CD14-positive monocyte (primary cell): ENCODE measurements around the gene ZBED6. TPM values are rescaled to one million over a fixed set of nuclear protein-coding genes. Genes with fewer than 3 reads are reported as not detected.

Source experiments
- DNase-seq, 3 donors: peaks; one replicate each; pipeline ENCODE4 v3.0.0-alpha.2; 2011 to 2022
- H2AFZ ChIP-seq: 2 replicates; pipeline ENCODE4 v1.6.0; 2012; ENCODE audit warnings: mild to moderate bottlenecking, low read depth, low read length, inconsistent platforms; ENCODE audit not compliant: insufficient read depth, poor library complexity, severe bottlenecking
- H3K27ac ChIP-seq, 2 donors: 1 replicate in 1 of 2; 2 replicates in 1 of 2; pipeline ENCODE4 v1.5.1; 2012 to 2013; ENCODE audit warnings: low read length in 2 of 2, control low read depth in 1 of 2, inconsistent platforms in 1 of 2, low read depth in 1 of 2, mild to moderate bottlenecking in 1 of 2
- H3K27me3 ChIP-seq, 2 donors: one replicate each; pipeline versions ENCODE4 v1.6.0 to v1.6.1; 2011 to 2013; ENCODE audit warnings: low read length in 2 of 2; ENCODE audit not compliant: control insufficient read depth in 2 of 2, insufficient read depth in 2 of 2
- H3K36me3 ChIP-seq, 2 donors: replicated peaks in 1 of 2; 1 replicate in 1 of 2; 2 replicates in 1 of 2; pipeline versions ENCODE4 v1.5.1 to v1.6.1; 2012 to 2013; ENCODE audit warnings: low read length in 2 of 2, control low read depth in 1 of 2, inconsistent platforms in 1 of 2, mild to moderate bottlenecking in 1 of 2; ENCODE audit not compliant: insufficient read depth in 2 of 2, control insufficient read depth in 1 of 2
- H3K4me1 ChIP-seq, 2 donors: 1 replicate in 1 of 2; 2 replicates in 1 of 2; pipeline versions ENCODE4 v1.5.1 to v1.6.1; 2012 to 2013; ENCODE audit warnings: low read length in 2 of 2, control low read depth in 1 of 2, inconsistent platforms in 1 of 2, mild to moderate bottlenecking in 1 of 2, moderate library complexity in 1 of 2; ENCODE audit not compliant: insufficient read depth in 2 of 2, control insufficient read depth in 1 of 2
- H3K4me2 ChIP-seq: replicated peaks from 2 replicates; pipeline ENCODE3; 2012; ENCODE audit warnings: low read length, moderate library complexity, mild to moderate bottlenecking; ENCODE audit not compliant: poor library complexity, severe bottlenecking; ENCODE audit errors: extremely low read depth
- H3K4me3 ChIP-seq, 3 experiments: fragments of 200-600 bp in 1 of 3; sonication (generic) in 1 of 3; replicated peaks in 1 of 3; 1 replicate in 2 of 3; 2 replicates in 1 of 3; pipeline ENCODE4 v1.5.1; 2011 to 2013; ENCODE audit warnings: low read length in 3 of 3, mild to moderate bottlenecking in 3 of 3, control low read depth in 2 of 3, low read depth in 2 of 3, inconsistent platforms in 1 of 3, moderate library complexity in 1 of 3
- H3K79me2 ChIP-seq: 2 replicates; pipeline ENCODE4 v1.6.0; 2012; ENCODE audit warnings: mild to moderate bottlenecking, control low read depth, inconsistent platforms, low read length, moderate library complexity; ENCODE audit not compliant: insufficient read depth
- H3K9ac ChIP-seq: 2 replicates; pipeline ENCODE4 v1.6.0; 2017; ENCODE audit warnings: low read length, mild to moderate bottlenecking; ENCODE audit not compliant: insufficient read depth, poor library complexity, severe bottlenecking
- H3K9me3 ChIP-seq, 2 donors: replicated peaks in 1 of 2; 1 replicate in 1 of 2; 2 replicates in 1 of 2; pipeline versions ENCODE4 v1.5.1 to v1.6.1; 2012 to 2013; ENCODE audit warnings: low read length in 2 of 2, control low read depth in 1 of 2; ENCODE audit not compliant: control insufficient read depth in 1 of 2, insufficient read depth in 1 of 2
- H4K20me1 ChIP-seq: 2 replicates; pipeline ENCODE4 v1.6.0; 2012; ENCODE audit warnings: mild to moderate bottlenecking, low read length, control low read depth, moderate library complexity; ENCODE audit not compliant: insufficient read depth
- H3K27ac Mint-ChIP-seq, 7 donors: one replicate each; pipeline ENCODE4 v1.8.0; 2020; ENCODE audit warnings: mild to moderate bottlenecking in 7 of 7, mixed read lengths in 7 of 7, moderate library complexity in 6 of 7, inconsistent platforms in 2 of 7
- H3K27me3 Mint-ChIP-seq, 3 donors: one replicate each; pipeline ENCODE4 v1.8.0; 2021 to 2022; ENCODE audit warnings: low read depth in 3 of 3, mild to moderate bottlenecking in 3 of 3, mixed read lengths in 3 of 3, moderate library complexity in 3 of 3, inconsistent platforms in 1 of 3
- H3K36me3 Mint-ChIP-seq, 2 donors: one replicate each; pipeline ENCODE4 v1.8.0; 2020; ENCODE audit warnings: mixed read lengths in 2 of 2, inconsistent platforms in 1 of 2, mild to moderate bottlenecking in 1 of 2
- H3K4me1 Mint-ChIP-seq: one replicate; pipeline ENCODE4 v1.8.0; 2020; ENCODE audit warnings: mild to moderate bottlenecking, mixed read lengths
- H3K4me3 Mint-ChIP-seq, 2 donors: one replicate each; pipeline ENCODE4 v1.8.0; 2020; ENCODE audit warnings: mild to moderate bottlenecking in 2 of 2, mixed read lengths in 2 of 2, moderate library complexity in 1 of 2
- H3K9me3 Mint-ChIP-seq, 7 donors: one replicate each; pipeline ENCODE4 v1.8.0; 2020 to 2022; ENCODE audit warnings: mixed read lengths in 7 of 7, mild to moderate bottlenecking in 6 of 7, moderate library complexity in 6 of 7, inconsistent platforms in 2 of 7
- CTCF ChIP-seq: fragments of 200-600 bp; IDR thresholded peaks from one replicate; pipeline ENCODE4 v1.8.0; 2022; ENCODE audit warnings: antibody characterized with exemption, mild to moderate bottlenecking
- WGBS: methylation state at CpG from one replicate; pipeline ENCODE4 v1.1.5; 2013; ENCODE audit warnings: missing lambda C conversion rate; ENCODE audit not compliant: insufficient coverage; 5-methylcytosine and 5-hydroxymethylcytosine counted together
- intact Hi-C, 2 donors: fragments of 100-400 bp; cut with micrococcal nuclease; formaldehyde crosslinking; loops; one replicate each; pipeline versions ENCODE4 v1.15.0 to v1.15.1; 2023
- polyA plus RNA-seq, 3 donors: library from polyadenylated mRNA; depleted of rRNA in 1 of 3; unstranded in 2 of 3; stranded (reverse) in 1 of 3; fragments of 300-500 nt in 2 of 3; fragments of >200 nt in 1 of 3; fragmentation: Illumina TruSeq in 2 of 3; gene quantifications; 1 replicate in 2 of 3; 2 replicates in 1 of 3; pipeline ENCODE4 v1.2.3, GENCODE V29; 2012 to 2021
- small RNA-seq: library from RNA; depleted of rRNA; stranded (forward); fragments of <200 nt; gene quantifications from one replicate; pipeline ENCODE3, GENCODE V24; 2012; ENCODE audit warnings: low read depth; ENCODE audit not compliant: insufficient read length

The ZBED6 gene
- polyA plus RNA-seq, 3 donors: 0.56 to 2.2 (median 1.00) TPM

GRCh38 chr1:203843435-203843834 is 48.0 kb downstream of the ZBED6 start:
- peaks cover 69 to 86% of the 10 kb centered on the region in 2 donors for H3K36me3 ChIP-seq
- no peaks in the 10 kb centered on the region for H3K27me3 ChIP-seq
- Mint-ChIP-seq H3K4me1 (no peaks in the 10 kb centered on the region), H3K9me3 (peaks cover 0 to 3% (median 0%) of the 10 kb centered on the region in 7 donors), H3K4me3 (no peak overlapping the region), H3K36me3 (peaks cover 70 to 95% of the 10 kb centered on the region in 2 donors), H3K27ac (no peak overlapping the region), H3K27me3 (no peaks in the 10 kb centered on the region)
- no peak for DNase-seq
- no CpG with 5 or more reads among the region's 1 CpG for WGBS
- no peak overlapping the region for H3K9ac ChIP-seq
- peaks cover 21% of the 10 kb centered on the region for H4K20me1 ChIP-seq
- H3K79me2 ChIP-seq: no peaks in the 10 kb centered on the region
- no peaks in the 10 kb centered on the region for H3K9me3 ChIP-seq
- H3K4me2 ChIP-seq: no peak overlapping the region
- intact Hi-C loops: no loop called here
- no peaks in the 10 kb centered on the region for H3K4me1 ChIP-seq
- H3K4me3 ChIP-seq: no peak overlapping the region
- H2AFZ ChIP-seq: no peak overlapping the region
- H3K27ac ChIP-seq: no peak overlapping the region
- TF ChIP-seq CTCF: no peak

Small RNA genes lying within 50 kb of the gene (small RNA-seq; reads per million reads assigned to genes)
- gene ZC3H11A: 1.9 reads per million

Other genes starting within 250 kb of the ZBED6 start
- gene ATP2B4, start 168.8 kb upstream of the ZBED6 start, polyA plus RNA-seq: 10 to 100 TPM in 2 of 3 donors, 1 to 10 TPM in 1; 7.8 to 23.1 (median 13.2) TPM
- under 1 TPM in 1 of 3 donors, not detected in 2; 0.07 TPM for gene LAX1, start 30.4 kb upstream of the ZBED6 start, polyA plus RNA-seq
- gene ZC3H11A, start within 50 bp of the ZBED6 start, polyA plus RNA-seq: 10 to 100 TPM; 17.8 to 59.0 (median 23.2) TPM
- 100 to 1,000 TPM in 2 of 3 donors, 10 to 100 TPM in 1; 86.4 to 198 (median 162) TPM for gene SNRPE, start 66.0 kb downstream of the ZBED6 start, polyA plus RNA-seq